Neural cell (in vitro differentiated cells): ENCODE data around the gene LMNB1. TPM values are rescaled to one million over a fixed set of nuclear protein-coding genes. Genes with fewer than 3 reads are reported as not detected.

ENCODE experiments used
- H2AFZ ChIP-seq: fragments of 200-600, 300-800 bp; sonication (generic), shearing (Covaris generic); 2 replicates; pipeline ENCODE4 v1.6.0; 2014; ENCODE audit warnings: low read depth, mild to moderate bottlenecking, antibody characterized with exemption, low read length, moderate library complexity
- H3F3A ChIP-seq: fragments of 200-600 bp; shearing (Covaris generic); 2 replicates; pipeline ENCODE4 v1.6.1; 2016; ENCODE audit warnings: mild to moderate bottlenecking, moderate library complexity, mixed read lengths, antibody characterized with exemption, low read length; ENCODE audit not compliant: insufficient read depth, poor library complexity, severe bottlenecking
- H3K27ac ChIP-seq: fragments of 200-600, 300-800 bp; sonication (generic), shearing (Covaris generic); 2 replicates; pipeline ENCODE4 v1.5.1; 2014; ENCODE audit warnings: mild to moderate bottlenecking, low read length, moderate library complexity
- H3K27me3 ChIP-seq: fragments of 300-800, 200-600 bp; sonication (generic), shearing (Covaris generic); 2 replicates; pipeline ENCODE4 v1.6.0; 2014; ENCODE audit warnings: mild to moderate bottlenecking, low read depth, low read length, moderate library complexity; ENCODE audit not compliant: insufficient read depth
- H3K36me3 ChIP-seq: fragments of 300-800, 200-600 bp; sonication (generic), shearing (Covaris generic); 2 replicates; pipeline ENCODE4 v1.5.1; 2014; ENCODE audit warnings: mild to moderate bottlenecking, antibody characterized with exemption, low read length, moderate library complexity; ENCODE audit not compliant: insufficient read depth
- H3K4me2 ChIP-seq: fragments of 300-800, 200-600 bp; sonication (generic), shearing (Covaris generic); 2 replicates; pipeline ENCODE4 v1.6.0; 2014; ENCODE audit warnings: mild to moderate bottlenecking, low read length
- H3K4me3 ChIP-seq: fragments of 300-800, 200-600 bp; sonication (generic), shearing (Covaris generic); 2 replicates; pipeline ENCODE4 v1.5.1; 2014; ENCODE audit warnings: mild to moderate bottlenecking, low read length, moderate library complexity
- H3K79me2 ChIP-seq: fragments of 200-600 bp; shearing (Covaris generic); replicated peaks from 2 replicates; pipeline ENCODE4 v1.6.0; 2014; ENCODE audit warnings: mild to moderate bottlenecking, low read length, moderate library complexity; ENCODE audit not compliant: insufficient read depth
- H3K9ac ChIP-seq: fragments of 300-800, 200-600 bp; sonication (generic), shearing (Covaris generic); 2 replicates; pipeline ENCODE4 v1.6.1; 2016; ENCODE audit warnings: mild to moderate bottlenecking, low read length, mixed read lengths
- H3K9me2 ChIP-seq: fragments of 200-600 bp; shearing (Covaris generic); 2 replicates; pipeline ENCODE4 v1.6.1; 2016; ENCODE audit warnings: mild to moderate bottlenecking, low read length, mixed read lengths; ENCODE audit not compliant: insufficient read depth
- H3K9me3 ChIP-seq: fragments of 200-600, 300-800 bp; sonication (generic), shearing (Covaris generic); 2 replicates; pipeline ENCODE4 v1.6.1; 2016; ENCODE audit warnings: mild to moderate bottlenecking, mixed run types, low read length, moderate library complexity, mixed read lengths
- H4K20me1 ChIP-seq: fragments of 200-600 bp; shearing (Covaris generic); 2 replicates; pipeline ENCODE4 v1.6.1; 2016; ENCODE audit warnings: mild to moderate bottlenecking, mixed run types; ENCODE audit not compliant: insufficient read depth
- CTCF ChIP-seq: fragments of 450-650 bp; IDR thresholded peaks from 2 replicates; pipeline ENCODE4 v1.5.1; 2014; ENCODE audit warnings: antibody characterized with exemption, mild to moderate bottlenecking, moderate library complexity; ENCODE audit not compliant: poor library complexity, severe bottlenecking
- EP300 ChIP-seq: fragments of 450-650 bp; conservative IDR thresholded peaks from 2 replicates; pipeline ENCODE4 v1.6.1; 2014; ENCODE audit warnings: antibody characterized with exemption, mild to moderate bottlenecking, moderate library complexity; ENCODE audit not compliant: poor library complexity, severe bottlenecking
- EZH2 ChIP-seq: fragments of 200-600, 300-800 bp; shearing (Covaris generic), sonication (generic); IDR thresholded peaks from 2 replicates; pipeline ENCODE4 v1.6.1; 2014; ENCODE audit warnings: antibody characterized with exemption, low read length, borderline replicate concordance, mild to moderate bottlenecking; ENCODE audit not compliant: insufficient read depth, poor library complexity, severe bottlenecking
- MXI1 ChIP-seq: fragments of 450-650 bp; conservative IDR thresholded peaks from 2 replicates; pipeline ENCODE4 v1.6.1; 2014; ENCODE audit warnings: antibody characterized with exemption, mild to moderate bottlenecking; ENCODE audit not compliant: poor library complexity, severe bottlenecking
- POLR2AphosphoS5 ChIP-seq: IDR thresholded peaks from 2 replicates; pipeline ENCODE4 v1.6.1; 2012
- RAD21 ChIP-seq: fragments of 450-650 bp; conservative IDR thresholded peaks from 2 replicates; pipeline ENCODE4 v1.6.1; 2014; ENCODE audit warnings: antibody characterized with exemption, mild to moderate bottlenecking, moderate library complexity
- REST ChIP-seq: IDR thresholded peaks from 2 replicates; pipeline ENCODE4 v1.6.1; 2012; ENCODE audit warnings: borderline replicate concordance
- SMC3 ChIP-seq: fragments of 450-650 bp; conservative IDR thresholded peaks from 2 replicates; pipeline ENCODE4 v1.6.1; 2014; ENCODE audit warnings: antibody characterized with exemption, mild to moderate bottlenecking, moderate library complexity; ENCODE audit not compliant: poor library complexity
- TAF1 ChIP-seq: IDR thresholded peaks from 2 replicates; pipeline ENCODE4 v1.6.1; 2012; ENCODE audit warnings: low read depth
- polyA plus RNA-seq: library from polyadenylated mRNA; depleted of rRNA; stranded (reverse); fragments of >200 nt; gene quantifications from 2 replicates; pipeline ENCODE4 v1.2.3, GENCODE V29; 2014

The LMNB1 gene
- polyA plus RNA-seq, 1 donor from 2014 or later, result 91.0 TPM

- no peaks in the 10 kb centered on the region for H3K9me3 ChIP-seq
- H3K79me2 ChIP-seq, result no peaks in the 10 kb centered on the region
- H3K27me3 ChIP-seq, result no peaks in the 10 kb centered on the region
- no peaks in the 10 kb centered on the region for H3F3A ChIP-seq
- H3K9ac ChIP-seq, result no peak overlapping the region
- H4K20me1 ChIP-seq, result no peaks in the 10 kb centered on the region
- no peak overlapping the region for H2AFZ ChIP-seq
- no peak overlapping the region for H3K4me2 ChIP-seq
- H3K4me3 ChIP-seq, result no peak overlapping the region
- no peaks in the 10 kb centered on the region for H3K9me2 ChIP-seq
- TF ChIP-seq TAF1 (no peak), EZH2 (no peak), EP300 (no peak), RAD21 (no peak), REST (no peak), SMC3 (no peak), CTCF (no peak), MXI1 (no peak), POLR2AphosphoS5 (no peak)
- peaks cover 19% of the 10 kb centered on the region for H3K36me3 ChIP-seq
- no peak overlapping the region for H3K27ac ChIP-seq
Measured at GRCh38 chr5:126816649-126817048, 39.7 kb downstream of the LMNB1 start.

- H3K4me2 ChIP-seq, result no peak overlapping the region
- no peaks in the 10 kb centered on the region for H3K79me2 ChIP-seq
- H3K36me3 ChIP-seq, result peaks cover 13% of the 10 kb centered on the region
Measured at GRCh38 chr5:126818736-126819135, 41.8 kb downstream of the LMNB1 start.

More at GRCh38 chr5:126818736-126819135, 41.8 kb downstream of the LMNB1 start:
- H3K9ac ChIP-seq, result no peak overlapping the region
- no peaks in the 10 kb centered on the region for H3K27me3 ChIP-seq
- H2AFZ ChIP-seq, result no peak overlapping the region
- no peaks in the 10 kb centered on the region for H4K20me1 ChIP-seq
- TF ChIP-seq MXI1 (no peak), EP300 (no peak), EZH2 (no peak), REST (no peak), TAF1 (no peak), SMC3 (no peak), POLR2AphosphoS5 (no peak), CTCF (no peak), RAD21 (no peak)
- H3K27ac ChIP-seq, result no peak overlapping the region
- no peaks in the 10 kb centered on the region for H3K9me3 ChIP-seq
- no peaks in the 10 kb centered on the region for H3F3A ChIP-seq
- no peaks in the 10 kb centered on the region for H3K9me2 ChIP-seq
- H3K4me3 ChIP-seq, result no peak overlapping the region
